Motor neuron (in vitro differentiated cells): ENCODE data around the gene ZBTB38. TPM values are rescaled to one million over a fixed set of nuclear protein-coding genes. Genes with fewer than 3 reads are reported as not detected.

ENCODE experiments used
- ATAC-seq, 8 experiments: fragments of 200-7000 bp; cut with Tn5 transposase; replicated peaks in 6 of 8; 2 replicates each; pipeline ENCODE4 v1.8.0; 2021; ENCODE audit warnings: mild to moderate bottlenecking in 8 of 8, moderate library complexity in 8 of 8
- H3K27ac ChIP-seq, 2 donors: fragments of 250-450 bp; sonication (Bioruptor Pico); 2 replicates each; pipeline ENCODE4 v1.9.0; 2021; ENCODE audit warnings: antibody characterized with exemption in 2 of 2, mild to moderate bottlenecking in 2 of 2, moderate library complexity in 1 of 2
- H3K4me1 ChIP-seq, 2 donors: fragments of 250-450 bp; sonication (Bioruptor Pico); replicated peaks in 1 of 2; 2 replicates each; pipeline ENCODE4 v1.6.1; 2021; ENCODE audit warnings: antibody characterized with exemption in 2 of 2, mild to moderate bottlenecking in 2 of 2, moderate library complexity in 1 of 2
- H3K4me3 ChIP-seq, 5 donors: fragments of 250-450 bp; sonication (Bioruptor Pico); 2 replicates each; pipeline ENCODE4 v1.9.0; 2021; ENCODE audit warnings: antibody characterized with exemption in 5 of 5, mild to moderate bottlenecking in 5 of 5, moderate library complexity in 4 of 5
- WGBS, 10 experiments: fragments of 450-650 bp; shearing (Covaris generic); methylation state at CpG; one replicate each; pipeline ENCODE4 v1.0.0; 2022; 5-methylcytosine and 5-hydroxymethylcytosine counted together
- in situ Hi-C, 9 experiments: fragments of 400-800 bp; cut with MboI; loops; one replicate each; pipeline ENCODE4 v1.15.0; 2021; ENCODE audit warnings: low sequenced_read_pairs in 9 of 9, low pct_unique_long_range_greater_than_20kb in 2 of 9; ENCODE audit not compliant: unreplicated experiment in 9 of 9
- total RNA-seq, 8 experiments: library from RNA; unstranded; fragments of 300-600 nt; gene quantifications; 2 replicates each; pipeline versions ENCODE4 v1.2.3 to v1.2.4, GENCODE V29; 2022

The ZBTB38 gene
- total RNA-seq, 8 experiments from 2014 or later, result 11.4 to 87.6 (median 30.9) TPM

GRCh38 chr3:141373768-141374526 is 5.6 kb downstream of the ZBTB38 start:
- no peak overlapping the region for H3K27ac ChIP-seq
- peaks cover 7 to 11% of the 10 kb centered on the region in 2 donors for H3K4me1 ChIP-seq
- WGBS, 10 experiments, result 70 to 100% (median 81%) methylated on average over 1 to 6 of the region's 7 CpGs; no CpG with 5 or more reads in 1 of the 10 experiments
- no peak for ATAC-seq
- H3K4me3 ChIP-seq, result no peak overlapping the region
- in situ Hi-C loops, result no loop called here

- ATAC-seq, result no peak
- WGBS, 10 experiments, result 73 to 91% (median 80%) methylated on average over 2 to 7 of the region's 10 CpGs; no CpG with 5 or more reads in 1 of the 10 experiments
- Histone ChIP-seq H3K4me3 (no peak overlapping the region), H3K27ac (no peak overlapping the region), H3K4me1 (peaks cover 0 to 4% of the 10 kb centered on the region in 2 donors)
- in situ Hi-C loops, result no loop called here
These were observed 7.3 kb downstream of the ZBTB38 start for GRCh38 chr3:141375381-141376301.

GRCh38 chr3:141377377-141377776 is 9.1 kb downstream of the ZBTB38 start:
- in situ Hi-C loops, result no loop called here
- Histone ChIP-seq H3K4me1 (peaks cover 0 to 4% of the 10 kb centered on the region in 2 donors), H3K4me3 (no peak overlapping the region), H3K27ac (no peak overlapping the region)
- no peak for ATAC-seq
- WGBS, 10 experiments, result 67 to 100% (median 90%) methylated on average over 2 to 3 of the region's 3 CpGs; no CpG with 5 or more reads in 3 of the 10 experiments

- Histone ChIP-seq H3K4me1 (peaks cover 4% of the 10 kb centered on the region in 2 donors), H3K27ac (no peak overlapping the region), H3K4me3 (no peak overlapping the region)
- in situ Hi-C loops, result no loop called here
- ATAC-seq, result no peak
- 67 to 100% (median 92%) methylated on average over 1 to 4 of the region's 4 CpGs; no CpG with 5 or more reads in 1 of the 10 experiments for WGBS, 10 experiments
These were observed 10.3 kb downstream of the ZBTB38 start for GRCh38 chr3:141378556-141378955.

- ATAC-seq, result no peak
- Histone ChIP-seq H3K4me1 (peaks cover 13% of the 10 kb centered on the region in 2 donors), H3K4me3 (no peak overlapping the region), H3K27ac (no peak overlapping the region)
- 83 to 100% (median 96%) methylated on average over 1 to 11 of the region's 12 CpGs; no CpG with 5 or more reads in 2 of the 10 experiments for WGBS, 10 experiments
- in situ Hi-C loops, result no loop called here
These were observed 11.1 kb downstream of the ZBTB38 start for GRCh38 chr3:141379250-141379966.

- no peak overlapping the region for H3K27ac ChIP-seq
- in situ Hi-C loops, result no loop called here
- no peak overlapping the region for H3K4me3 ChIP-seq
- H3K4me1 ChIP-seq, result peaks cover 21% of the 10 kb centered on the region in 2 donors
- no peak for ATAC-seq
- WGBS, 10 experiments, result 25 to 100% (median 64%) methylated on average over 1 to 2 of the region's 2 CpGs; no CpG with 5 or more reads in 2 of the 10 experiments
These were observed 12.0 kb downstream of the ZBTB38 start for GRCh38 chr3:141380279-141380678.

GRCh38 chr3:141380987-141381386 is 12.7 kb downstream of the ZBTB38 start:
- in situ Hi-C loops, result no loop called here
- ATAC-seq, result no peak
- H3K27ac ChIP-seq, result no peak overlapping the region
- peaks cover 28% of the 10 kb centered on the region in 2 donors for H3K4me1 ChIP-seq
- H3K4me3 ChIP-seq, result no peak overlapping the region
- WGBS, 10 experiments, result 79 to 100% (median 91%) methylated on average over 1 to 2 of the region's 2 CpGs; no CpG with 5 or more reads in 3 of the 10 experiments

GRCh38 chr3:141382571-141382970 is 14.3 kb downstream of the ZBTB38 start:
- in situ Hi-C loops, result no loop called here
- WGBS, 10 experiments, result 38 to 100% (median 82%) methylated on average over 1 to 2 of the region's 2 CpGs; no CpG with 5 or more reads in 2 of the 10 experiments
- ATAC-seq, result no peak
- H3K27ac ChIP-seq, result no peak overlapping the region
- H3K4me1 ChIP-seq, result peaks cover 38 to 43% of the 10 kb centered on the region in 2 donors
- H3K4me3 ChIP-seq, result peak overlapping the region in 1 of 5 donors; percentile 46

GRCh38 chr3:141383555-141384129 is 15.3 kb downstream of the ZBTB38 start:
- Histone ChIP-seq H3K27ac (peak overlapping the region; percentile 87 to 94), H3K4me3 (peak overlapping the region; percentile 6 to 47 (median 42)), H3K4me1 (peaks cover 48 to 54% of the 10 kb centered on the region in 2 donors)
- in situ Hi-C loops, result no loop called here
- WGBS, 10 experiments, result 0 to 71% (median 27%) methylated on average over 1 to 14 of the region's 14 CpGs
- ATAC-seq, result peak; percentile 13 to 72 (median 46)

- in situ Hi-C loops, result no loop called here
- Histone ChIP-seq H3K4me3 (peak overlapping the region in 4 of 5 donors; percentile 30 to 47 (median 44)), H3K4me1 (peaks cover 54 to 59% of the 10 kb centered on the region in 2 donors), H3K27ac (peak overlapping the region; percentile 87 to 94)
- 0 to 85% (median 37%) methylated on average over 1 to 4 of the region's 4 CpGs; no CpG with 5 or more reads in 2 of the 10 experiments for WGBS, 10 experiments
- peak; percentile 46 to 67 (median 58) for ATAC-seq
These were observed 15.9 kb downstream of the ZBTB38 start for GRCh38 chr3:141384157-141384556.

- Histone ChIP-seq H3K27ac (peak overlapping the region; percentile 87 to 94), H3K4me3 (peak overlapping the region; percentile 30 to 47 (median 42)), H3K4me1 (peaks cover 58 to 59% of the 10 kb centered on the region in 2 donors)
- 62 to 100% (median 92%) methylated on average over 2 to 5 of the region's 5 CpGs; no CpG with 5 or more reads in 3 of the 10 experiments for WGBS, 10 experiments
- no peak for ATAC-seq
- in situ Hi-C loops, result no loop called here
These were observed 16.3 kb downstream of the ZBTB38 start for GRCh38 chr3:141384575-141384974.
